Epithelial cell of prostate (primary cell): ENCODE measurements around the gene CGN.
"Not testable (repeated sequence)": the region's sequence is repeated elsewhere in the genome, so short reads cannot be mapped to it uniquely, and the experiment has no call there.

ENCODE experiments used
- DNase-seq: peaks from one replicate; pipeline ENCODE4 v3.0.0-alpha.2; 2011; ENCODE audit warnings: low read depth, low spot score
- H3K27ac ChIP-seq: fragments of 450-650 bp; 2 replicates; pipeline ENCODE4 v1.5.1; 2017; ENCODE audit warnings: mild to moderate bottlenecking

The CGN gene

GRCh38 chr1:151518936-151519335 is 7.7 kb downstream of the CGN start:
- no peak overlapping the region for H3K27ac ChIP-seq
- no peak for DNase-seq

- no peak for DNase-seq
- no peak overlapping the region for H3K27ac ChIP-seq
These were observed 8.5 kb downstream of the CGN start for GRCh38 chr1:151519667-151520066.

- no peak overlapping the region for H3K27ac ChIP-seq
- DNase-seq: no peak
These were observed 9.2 kb downstream of the CGN start for GRCh38 chr1:151520359-151520758.

- not testable (repeated sequence) for H3K27ac ChIP-seq, DNase-seq
These were observed 11.2 kb downstream of the CGN start for GRCh38 chr1:151522427-151522826.

- H3K27ac ChIP-seq: no peak overlapping the region
- no peak for DNase-seq
These were observed 12.1 kb downstream of the CGN start for GRCh38 chr1:151523326-151523725.

- no peak overlapping the region for H3K27ac ChIP-seq
These were observed 13.5 kb downstream of the CGN start for GRCh38 chr1:151524736-151525135.

GRCh38 chr1:151526735-151527525 is 15.7 kb downstream of the CGN start:
- no peak overlapping the region for H3K27ac ChIP-seq
- no peak for DNase-seq

More at GRCh38 chr1:151524736-151525135, 13.5 kb downstream of the CGN start:
- no peak for DNase-seq

GRCh38 chr1:151529211-151529702 is 18.1 kb downstream of the CGN start:
- DNase-seq: no peak
- H3K27ac ChIP-seq: no peak overlapping the region

GRCh38 chr1:151529781-151530180 is 18.6 kb downstream of the CGN start:
- no peak overlapping the region for H3K27ac ChIP-seq
- DNase-seq: no peak

GRCh38 chr1:151530461-151530860 is 19.3 kb downstream of the CGN start:
- no peak for DNase-seq
- H3K27ac ChIP-seq: no peak overlapping the region

GRCh38 chr1:151533870-151534269 is 22.7 kb downstream of the CGN start:
- no peak for DNase-seq
- H3K27ac ChIP-seq: no peak overlapping the region

- no peak overlapping the region for H3K27ac ChIP-seq
- no peak for DNase-seq
These were observed 23.6 kb downstream of the CGN start for GRCh38 chr1:151534662-151535278.

- DNase-seq: no peak
These were observed 24.4 kb downstream of the CGN start for GRCh38 chr1:151535326-151536271.

GRCh38 chr1:151536499-151536898 is 25.3 kb downstream of the CGN start:
- H3K27ac ChIP-seq: peak overlapping the region; percentile 81

More at GRCh38 chr1:151535326-151536271, 24.4 kb downstream of the CGN start:
- no peak overlapping the region for H3K27ac ChIP-seq

GRCh38 chr1:151537112-151537511 is 25.9 kb downstream of the CGN start:
- no peak for DNase-seq
- H3K27ac ChIP-seq: peak overlapping the region; percentile 81

More at GRCh38 chr1:151536499-151536898, 25.3 kb downstream of the CGN start:
- no peak for DNase-seq

GRCh38 chr1:151539321-151540020 is 28.3 kb downstream of the CGN start:
- H3K27ac ChIP-seq: peak overlapping the region; percentile 93

GRCh38 chr1:151540021-151540981 is 29.1 kb downstream of the CGN start, which contains the start of gene TUFT1:
Gene TUFT1 (plus strand): TSS chr1:151540309. CDS start chr1:151540367, 58 bp downstream.
- peak within 1 kb of the TSS; percentile 93 for H3K27ac ChIP-seq
- peak; percentile 70 for DNase-seq

More at GRCh38 chr1:151539321-151540020, 28.3 kb downstream of the CGN start:
- DNase-seq: peak; percentile 99

GRCh38 chr1:151540982-151541377 is 29.8 kb downstream of the CGN start:
- no peak for DNase-seq
- peak overlapping the region; percentile 93 for H3K27ac ChIP-seq
